Inflammatory macrophage treated with lipopolysaccharide for 4 hours (primary cell): ENCODE results near the gene CDK19.
A peak's percentile ranks its signal among the peaks of the same experiment; 100 is the strongest.
"Not testable (repeated sequence)": the region's sequence is repeated elsewhere in the genome, so short reads cannot be mapped to it uniquely, and the experiment has no call there.

Experiments used
- DNase-seq: peaks from one replicate; pipeline ENCODE4 v3.0.0-alpha.2; 2020

Gene CDK19

DNA sequence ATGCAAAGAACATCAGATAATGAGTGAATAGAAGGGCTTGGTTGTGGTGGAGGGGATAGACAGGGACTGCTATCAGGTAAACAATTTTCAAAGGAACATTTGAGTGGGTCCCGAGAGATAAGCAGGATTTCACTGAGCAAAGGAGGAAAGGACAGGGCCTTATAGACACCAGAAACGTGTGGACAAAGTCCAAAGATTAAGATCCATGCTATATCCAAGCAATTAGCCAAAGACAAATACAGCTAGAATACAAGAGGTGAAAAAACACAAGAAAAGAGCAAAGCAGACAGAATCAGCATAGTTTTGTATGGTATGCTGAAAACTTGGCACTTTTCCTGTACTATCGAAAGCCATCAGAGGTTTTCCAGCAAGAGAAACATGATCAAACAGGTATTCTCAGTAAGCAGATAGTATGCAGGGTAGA is 59.8 kb downstream of the CDK19 start:
- DNase-seq: no peak

DNA sequence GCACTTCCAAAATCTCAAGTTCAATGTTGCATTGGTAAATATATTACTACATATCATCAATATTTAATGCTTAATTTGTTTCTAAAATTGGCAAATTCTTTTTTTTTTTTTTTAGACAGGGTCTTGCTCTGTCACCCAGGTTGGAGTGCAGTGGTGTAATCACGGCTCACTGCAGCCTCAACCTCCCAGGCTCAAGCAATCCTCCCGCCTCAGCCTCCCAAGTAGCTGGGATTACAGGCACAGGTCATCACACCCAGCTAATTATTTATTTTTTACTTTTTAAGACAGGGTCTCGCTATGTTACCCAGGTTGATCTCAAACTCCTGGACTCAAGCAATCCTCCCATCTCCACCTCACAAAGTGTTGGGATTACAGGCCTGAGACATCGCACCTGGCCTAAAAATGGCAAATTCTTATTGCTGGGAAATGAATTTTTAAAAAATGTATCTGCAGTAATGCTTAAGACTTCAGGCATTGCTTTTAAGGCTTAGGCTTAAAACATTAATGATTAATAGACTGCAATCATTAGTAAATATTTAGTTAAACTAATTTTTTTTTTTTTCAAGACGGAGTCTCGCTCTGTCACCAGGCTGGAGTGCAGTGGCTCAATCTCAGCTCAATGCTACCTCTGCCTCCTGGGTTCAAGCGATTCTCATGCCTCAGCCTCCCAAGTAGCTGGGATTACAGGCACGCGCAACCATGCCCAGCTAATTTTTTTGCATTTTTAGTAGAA is 61.2 kb downstream of the CDK19 start:
- DNase-seq: not testable (repeated sequence)

DNA sequence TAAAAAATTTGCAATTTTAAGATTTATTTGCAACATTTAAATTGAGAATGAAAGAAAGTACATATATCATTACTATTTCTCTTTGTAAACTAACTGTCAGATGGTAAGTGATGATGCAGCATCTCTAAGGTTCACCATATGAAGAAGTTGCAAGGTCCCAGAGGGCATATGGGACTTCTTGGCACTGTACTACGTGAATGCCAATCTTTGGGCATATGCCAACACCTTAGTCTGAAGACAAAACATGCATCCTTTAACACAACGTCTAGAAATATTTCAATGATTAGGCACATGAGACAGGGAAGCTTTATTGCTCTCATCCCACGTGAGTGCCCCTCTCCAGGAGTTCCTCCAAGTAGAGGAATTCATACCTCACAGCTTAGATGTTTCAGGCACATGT is 66.8 kb downstream of the CDK19 start:
- no peak for DNase-seq

DNA sequence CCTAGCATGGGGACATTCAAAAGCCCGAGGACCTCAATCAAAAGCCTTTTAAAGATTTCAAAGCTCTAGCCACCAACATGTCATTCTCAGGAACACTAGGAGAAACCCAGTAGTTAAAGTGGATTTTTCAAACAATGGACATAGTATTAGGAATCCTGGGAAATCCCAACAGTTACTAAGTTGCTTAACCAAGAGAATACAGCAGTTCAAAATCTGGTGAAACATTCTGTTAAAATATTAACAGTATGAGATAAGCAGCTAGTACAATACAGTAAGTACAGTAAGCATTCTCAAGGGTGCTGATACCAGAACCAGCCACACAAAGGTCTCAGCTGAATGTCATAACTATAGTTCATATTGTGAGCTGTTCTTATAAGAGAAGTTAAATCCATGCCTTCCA is 68.6 kb downstream of the CDK19 start:
- DNase-seq: no peak

DNA sequence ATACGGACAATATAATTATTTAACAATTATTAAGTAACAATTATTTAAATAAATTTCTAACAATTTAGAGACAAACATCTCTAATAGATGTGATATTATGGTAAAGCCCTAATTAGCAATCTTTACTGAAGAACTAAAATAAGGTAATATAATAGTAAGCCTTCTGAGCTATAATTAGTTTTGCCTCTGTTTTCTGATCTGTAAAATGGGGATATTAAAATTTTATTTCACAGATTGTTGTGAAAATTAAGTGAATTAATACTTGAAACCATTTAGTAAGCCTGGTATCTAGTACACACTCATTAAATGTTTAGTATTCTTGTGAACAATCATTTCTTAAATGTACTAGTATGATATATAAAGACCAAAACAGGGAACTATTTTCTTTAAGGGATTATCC is 70.3 kb downstream of the CDK19 start:
- DNase-seq: no peak

DNA sequence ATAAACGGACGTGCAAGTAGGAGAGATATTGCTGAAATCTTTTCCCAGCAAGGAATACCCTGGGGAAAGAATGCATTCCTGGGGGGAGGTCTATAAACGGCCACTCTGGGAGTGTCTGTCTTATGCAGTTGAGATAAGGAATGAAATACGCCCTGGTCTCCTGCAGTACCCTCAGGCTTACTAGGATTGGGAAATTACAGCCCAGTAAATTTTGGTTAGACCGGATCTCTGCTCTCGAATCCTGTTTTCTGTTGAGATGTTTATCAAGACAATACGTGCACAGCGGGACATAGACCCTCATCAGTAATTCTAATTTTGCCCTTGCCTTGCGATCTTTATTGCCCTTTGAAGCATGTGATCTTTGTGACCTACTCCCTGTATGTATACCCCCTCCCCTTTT is 72.7 kb downstream of the CDK19 start:
- not testable (repeated sequence) for DNase-seq

DNA sequence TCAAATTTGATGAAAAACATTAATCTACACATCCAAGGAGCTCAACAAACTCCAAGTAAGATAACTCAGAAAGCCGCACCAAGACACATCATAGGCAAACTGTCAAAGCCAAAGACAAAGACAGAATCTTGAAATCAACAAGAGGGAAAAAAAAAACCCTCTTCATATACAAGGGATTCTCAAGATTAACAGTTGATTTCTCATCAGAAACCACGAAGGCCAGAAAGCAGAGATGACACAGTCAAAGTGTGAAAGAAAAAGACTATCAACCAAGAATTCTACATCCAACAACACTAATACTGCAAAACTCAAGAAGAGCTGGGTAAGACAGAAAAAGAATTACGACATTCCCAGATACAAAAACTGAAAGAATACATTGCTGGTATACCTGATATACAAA is 73.8 kb downstream of the CDK19 start:
- DNase-seq: no peak

DNA sequence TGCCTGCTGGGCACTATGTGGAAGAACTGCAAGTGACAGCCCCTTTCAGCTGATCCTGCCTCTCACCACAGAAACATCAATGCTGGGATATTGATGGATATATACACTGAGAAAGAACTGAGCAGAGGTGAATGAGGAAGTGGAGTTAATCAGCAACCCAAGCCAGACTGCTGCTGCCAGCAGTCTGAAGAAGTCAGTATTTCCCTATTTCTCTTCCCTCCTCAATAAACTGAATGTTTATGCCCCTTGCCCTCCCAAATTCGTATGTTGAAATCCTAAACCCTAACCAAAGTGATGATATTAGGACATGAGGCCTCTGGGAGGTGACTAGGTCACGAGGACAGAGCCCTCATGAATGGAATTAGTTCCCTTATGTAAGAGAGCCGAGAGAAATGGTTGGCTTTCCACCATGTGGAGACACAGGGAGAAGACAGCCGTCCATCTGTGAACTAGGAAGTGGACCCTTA is 76.3 kb downstream of the CDK19 start:
- DNase-seq: peak; percentile 92

DNA sequence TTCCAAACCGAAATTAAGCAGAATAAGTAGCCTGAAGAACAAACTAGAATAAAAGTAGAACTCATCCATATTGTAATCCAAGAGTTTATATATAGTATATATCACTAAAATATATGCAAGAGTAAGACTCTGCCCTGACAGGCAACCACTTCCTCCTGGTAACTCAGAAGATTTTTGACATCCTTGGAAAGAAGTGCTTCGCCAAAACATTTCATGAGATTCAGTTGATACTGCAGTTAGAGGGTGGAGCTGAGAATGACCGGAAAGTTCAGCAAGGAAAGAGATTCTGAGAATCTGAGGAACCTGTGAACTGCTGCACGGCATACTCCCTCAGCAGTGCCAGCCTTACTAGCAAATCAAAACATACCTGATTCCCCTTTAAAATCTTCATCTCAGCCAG is 79.6 kb downstream of the CDK19 start:
- DNase-seq: peak; percentile 15

DNA sequence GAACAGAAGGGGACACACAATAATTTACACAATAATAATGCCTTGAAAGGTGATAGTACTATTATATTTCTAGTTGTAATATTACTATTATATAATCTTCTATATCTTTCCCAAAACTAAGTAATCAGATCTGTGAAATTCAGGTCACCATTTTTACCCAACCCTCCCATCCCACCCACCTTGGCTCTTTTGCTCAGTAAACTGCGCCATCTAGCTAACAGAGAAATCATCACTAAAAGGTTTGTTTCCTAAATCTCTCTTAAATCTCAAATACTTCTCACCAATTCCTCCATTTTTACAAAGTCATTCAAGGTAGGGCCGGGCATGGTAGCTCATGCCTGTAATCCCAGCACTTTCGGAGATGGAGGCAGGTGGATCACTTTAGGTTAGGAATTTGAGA is 83.4 kb downstream of the CDK19 start:
- DNase-seq: no peak

DNA sequence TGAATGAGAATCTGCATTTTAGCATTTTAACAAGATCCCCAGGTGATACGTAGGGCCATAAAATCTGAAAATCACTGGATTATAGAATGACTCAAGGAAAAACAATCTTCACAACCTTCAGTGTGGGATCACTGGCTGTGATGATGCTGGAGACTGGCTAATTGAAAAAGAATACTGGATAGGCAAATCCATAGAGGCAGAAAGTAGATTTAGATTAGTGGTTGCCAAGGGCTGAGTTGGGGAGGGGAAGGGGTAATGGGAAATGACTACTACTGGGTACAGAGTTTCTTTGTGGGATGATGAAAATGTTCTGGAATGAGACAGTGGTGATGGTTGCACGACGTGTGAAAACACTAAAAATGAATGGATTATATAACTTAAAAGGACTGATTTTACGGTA is 84.1 kb downstream of the CDK19 start:
- DNase-seq: no peak

DNA sequence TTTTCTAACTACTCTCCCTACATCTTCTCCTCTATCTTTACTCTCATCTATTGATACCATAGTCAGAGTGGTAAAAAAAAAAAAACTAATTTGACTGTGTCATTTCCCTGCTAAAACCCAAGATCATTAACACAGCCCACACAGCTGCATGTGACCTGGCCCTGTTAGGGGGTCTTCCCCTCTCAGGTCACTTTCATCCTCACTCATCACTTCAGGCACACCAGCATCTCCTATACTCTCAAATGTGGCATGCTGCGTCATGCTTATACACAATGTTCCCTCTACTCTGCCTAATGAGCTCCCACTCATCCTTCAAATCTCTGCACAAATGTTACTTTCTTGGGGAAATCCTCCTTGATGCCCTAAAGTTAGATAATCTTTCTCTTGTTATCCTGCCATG is 86.8 kb downstream of the CDK19 start:
- DNase-seq: no peak

DNA sequence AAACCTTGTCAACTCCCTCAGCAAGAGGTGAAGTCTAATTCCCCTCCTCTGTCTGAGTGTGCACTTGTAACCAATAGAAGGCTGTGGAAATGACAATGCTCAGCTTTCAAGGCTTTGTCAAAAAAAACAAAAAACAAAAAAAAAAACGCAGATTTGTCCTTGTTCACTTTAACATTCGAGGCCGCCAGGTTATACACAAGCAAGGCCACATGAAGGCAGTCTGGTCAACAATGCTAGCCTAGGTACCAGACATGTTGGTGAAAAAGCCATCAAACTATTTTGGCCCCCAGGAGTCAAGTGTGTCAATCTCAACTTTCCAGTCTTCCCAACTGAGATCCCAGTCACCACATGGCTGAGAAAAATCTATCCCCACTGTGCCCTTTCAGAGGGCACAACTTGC is 92.3 kb downstream of the CDK19 start:
- no peak for DNase-seq

DNA sequence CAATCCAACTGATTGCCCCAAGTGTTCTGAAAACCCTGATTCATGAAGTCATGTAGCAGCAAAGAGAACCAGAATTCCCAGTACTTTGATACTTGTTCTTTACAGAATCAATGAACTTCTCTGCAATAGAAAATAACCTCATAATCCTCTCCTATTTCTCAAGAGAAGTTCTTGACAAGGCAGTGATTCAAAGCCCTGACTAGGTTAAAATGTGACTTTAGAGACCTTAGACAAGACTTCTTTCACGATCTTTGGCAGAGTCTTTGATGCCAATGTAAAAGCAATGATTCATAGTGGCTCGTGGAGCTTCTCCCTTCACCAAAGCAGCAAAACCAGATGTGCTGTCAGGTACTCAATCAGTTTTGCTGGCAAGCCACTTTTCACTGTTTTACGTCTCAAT is 95.2 kb downstream of the CDK19 start:
- DNase-seq: no peak

DNA sequence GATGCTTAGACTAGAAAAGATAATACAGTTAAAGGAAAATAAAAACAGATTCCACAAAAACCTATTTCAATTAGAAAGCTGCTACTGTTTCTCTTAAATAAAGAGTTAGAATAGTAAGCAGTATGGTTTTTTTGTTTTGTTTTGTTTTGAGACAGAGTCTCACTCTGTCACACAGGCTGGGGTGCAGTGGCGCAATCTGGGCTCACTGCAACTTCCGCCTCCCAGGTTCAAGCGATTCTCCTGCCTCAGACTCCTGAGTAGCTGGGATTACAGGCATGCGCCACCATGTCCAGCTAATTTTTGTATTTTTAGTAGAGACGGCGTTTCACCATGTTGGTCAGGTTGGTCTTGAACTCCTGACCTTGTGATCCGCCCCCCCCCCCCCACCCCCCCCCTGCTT is 95.7 kb downstream of the CDK19 start:
- not testable (repeated sequence) for DNase-seq

DNA sequence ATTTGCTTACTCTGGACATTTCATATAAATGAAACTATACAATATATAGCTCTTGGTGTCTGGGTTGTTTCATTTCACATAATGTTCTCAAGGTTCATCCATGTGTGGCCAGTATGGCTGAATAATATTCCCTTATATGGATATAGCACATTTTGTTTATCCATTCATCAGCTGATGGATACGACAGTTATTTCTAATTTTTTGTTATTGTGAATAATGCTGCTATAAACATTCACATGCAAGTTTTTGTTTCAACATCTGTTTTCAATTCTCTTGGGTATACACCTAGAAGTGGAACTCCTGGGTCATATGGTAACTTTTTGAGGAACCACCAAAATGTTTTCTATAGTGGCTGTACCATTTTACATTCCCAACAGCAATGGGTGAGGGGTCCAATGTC is 101.1 kb downstream of the CDK19 start:
- no peak for DNase-seq

DNA sequence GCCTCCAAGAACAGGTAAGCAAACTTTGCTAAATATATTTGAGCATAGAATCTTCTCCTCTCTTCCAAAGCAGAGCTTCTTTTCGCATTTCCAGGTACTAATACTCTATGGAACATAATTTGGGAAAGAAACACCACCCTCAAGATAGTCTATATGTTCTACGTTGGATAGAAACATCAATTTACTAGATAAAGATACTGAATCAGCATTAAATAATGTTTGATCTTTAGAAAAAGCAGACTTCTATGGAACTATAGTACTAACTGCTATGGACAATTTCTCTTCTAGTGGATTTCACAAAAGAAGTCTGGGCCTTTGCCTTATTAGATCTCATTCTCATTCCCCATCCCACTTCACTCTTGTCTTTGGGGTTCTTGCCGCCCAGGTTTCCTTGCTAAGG is 103.0 kb downstream of the CDK19 start:
- DNase-seq: no peak

DNA sequence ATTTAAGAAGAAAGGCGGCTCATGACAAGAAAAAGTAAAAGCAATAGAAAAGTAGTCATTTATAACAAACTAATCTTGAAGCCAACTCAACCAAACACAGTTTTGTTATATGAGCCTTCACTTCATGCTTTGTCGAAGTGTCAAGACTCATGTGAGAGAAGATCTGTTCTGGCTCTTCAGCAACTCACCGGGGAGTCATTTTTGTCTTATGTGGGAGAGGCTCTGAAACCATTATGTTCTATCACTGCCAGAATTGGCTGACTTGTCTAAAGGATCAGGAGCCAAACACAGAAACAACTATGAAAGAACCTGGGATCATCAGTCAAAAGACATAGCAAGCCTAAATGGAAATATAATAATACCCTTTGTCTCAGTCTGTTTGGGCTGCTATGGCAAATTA is 105.2 kb downstream of the CDK19 start:
- no peak for DNase-seq

DNA sequence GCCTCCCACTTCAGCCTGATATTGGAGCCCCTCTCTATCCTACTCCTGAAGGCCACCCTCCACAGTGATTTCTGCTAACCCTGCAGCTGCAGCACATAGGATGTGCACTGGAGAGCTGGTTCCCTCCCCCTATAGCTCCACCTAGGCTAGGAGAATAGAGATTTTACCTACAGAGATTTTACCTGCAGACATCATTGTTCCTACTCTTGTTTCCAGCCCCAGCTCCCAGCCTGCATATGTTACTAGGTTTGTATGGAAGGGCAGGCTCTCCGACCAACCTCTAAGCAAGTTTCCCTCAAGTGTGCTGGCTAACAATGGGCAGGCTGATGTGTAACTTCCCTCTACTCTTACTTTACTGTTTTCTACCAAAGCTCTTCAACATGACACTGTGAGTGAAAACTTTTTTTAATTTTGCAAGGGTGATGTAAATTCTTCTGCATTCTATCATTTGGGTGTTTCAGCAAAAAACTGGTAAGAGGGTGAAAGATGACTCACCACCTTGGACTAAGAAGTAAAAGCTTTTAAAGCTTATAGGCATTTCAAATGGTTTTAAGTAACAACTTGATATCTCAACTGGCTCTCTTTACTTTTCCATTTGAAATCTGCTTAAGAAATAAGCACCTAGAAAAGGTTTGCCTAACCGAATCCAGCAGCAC is 106.8 kb downstream of the CDK19 start:
- peak; percentile 62 for DNase-seq

DNA sequence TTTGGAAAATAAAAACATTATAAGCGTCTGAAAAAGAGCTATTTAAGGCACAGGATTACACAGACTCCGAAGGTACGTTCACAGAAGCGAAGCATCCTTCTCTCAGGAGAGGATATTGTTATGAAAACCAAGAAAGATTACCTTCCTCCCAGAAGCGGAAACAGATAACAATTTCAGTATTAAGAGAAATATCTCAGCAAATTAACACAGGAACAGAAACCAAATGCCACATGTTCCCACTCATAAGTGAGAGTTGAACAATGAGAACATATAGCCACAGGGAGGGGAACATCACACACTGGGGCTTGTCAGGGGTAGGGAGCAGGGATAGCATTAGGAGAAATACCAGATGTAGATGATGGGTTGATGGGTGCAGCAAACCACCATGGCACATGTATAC is 109.7 kb downstream of the CDK19 start:
- DNase-seq: peak; percentile 68

DNA sequence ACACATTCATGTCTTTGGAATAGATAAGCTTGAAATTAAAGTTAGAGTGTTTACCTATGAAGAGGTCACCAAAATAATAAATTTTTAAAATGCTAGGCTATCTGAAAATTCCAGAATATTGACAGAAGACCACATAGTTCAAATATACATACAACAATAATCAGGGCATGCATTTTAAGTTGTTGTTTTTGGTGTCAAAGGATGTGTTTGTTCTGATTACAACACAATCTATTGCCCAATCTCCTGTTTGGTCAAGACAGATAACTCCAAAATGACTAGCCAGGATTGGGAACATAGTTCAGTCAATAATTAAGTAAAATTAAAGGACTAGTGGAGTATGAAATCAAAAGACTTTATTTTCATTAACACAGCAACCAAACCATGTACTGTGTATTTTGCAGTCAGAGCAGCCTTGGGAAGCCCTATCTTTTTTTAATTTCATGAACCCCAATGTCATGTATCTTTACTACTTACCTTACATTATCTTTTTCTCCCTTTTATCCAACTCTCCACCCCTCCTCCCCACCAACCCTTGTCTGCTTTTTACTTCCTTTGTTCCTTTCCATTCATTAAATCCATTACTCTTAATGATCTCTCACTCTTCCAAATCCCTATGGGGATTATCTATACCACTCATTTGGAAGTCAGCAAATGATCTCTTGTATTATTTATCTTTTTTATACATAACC is 111.2 kb downstream of the CDK19 start:
- peak; percentile 57 for DNase-seq

DNA sequence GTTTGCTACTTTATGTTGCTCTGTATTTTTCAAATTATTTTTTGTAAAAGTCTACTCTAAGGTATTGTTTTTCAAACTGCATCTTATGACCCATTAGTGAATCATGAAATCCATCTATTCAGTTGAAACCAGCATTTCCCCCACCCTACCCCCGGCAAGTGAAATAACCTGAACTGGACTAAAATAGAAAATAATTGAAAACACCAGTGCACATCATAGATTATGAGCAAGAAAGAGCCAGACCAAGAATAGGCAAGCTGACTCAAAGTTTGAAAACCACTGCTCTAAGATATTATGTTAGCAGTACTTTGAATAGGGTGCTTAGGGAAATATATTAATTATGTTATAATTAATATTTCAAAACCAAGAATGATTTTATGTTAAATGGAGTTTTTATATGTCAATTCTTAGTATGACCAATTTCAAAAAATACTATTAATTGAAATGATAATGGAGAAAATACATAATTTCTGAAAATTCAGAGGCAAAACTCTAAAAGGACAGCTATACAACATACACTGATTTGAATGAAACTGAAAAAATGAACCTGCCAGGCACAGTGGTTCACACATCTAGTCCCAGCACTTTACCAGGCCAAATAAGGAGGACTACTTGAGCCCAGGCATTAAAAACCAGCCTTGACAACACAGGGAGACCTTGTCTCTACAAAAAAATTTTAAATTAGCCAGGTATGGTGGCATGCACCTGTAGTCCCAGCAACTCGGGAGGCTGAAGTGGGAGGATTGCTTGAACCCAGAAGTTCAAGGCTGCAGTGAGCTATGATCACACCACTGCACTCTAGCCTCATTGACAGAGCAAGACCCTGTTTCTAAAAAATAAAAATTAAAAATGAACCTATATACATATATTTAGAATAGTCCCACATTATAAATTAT is 112.0 kb downstream of the CDK19 start:
- DNase-seq: no peak

DNA sequence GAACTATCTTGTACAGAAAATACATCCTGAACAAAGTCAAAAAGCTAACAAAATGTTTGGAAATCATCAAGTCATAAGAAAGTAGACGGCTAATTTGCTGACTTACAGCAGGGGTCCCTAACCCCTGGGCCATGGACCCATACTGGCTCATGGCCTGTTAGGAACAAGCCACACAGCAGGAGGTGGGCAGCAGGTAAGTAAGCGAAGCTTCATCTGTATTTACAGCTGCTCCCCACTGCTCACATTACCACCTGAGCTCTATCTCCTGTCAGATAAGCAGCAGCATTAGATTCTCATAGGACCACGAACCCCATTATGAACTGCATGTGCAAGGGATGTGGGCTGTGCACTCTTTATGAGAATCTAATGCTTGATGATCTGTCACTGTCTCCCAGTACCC is 115.5 kb downstream of the CDK19 start:
- no peak for DNase-seq
